HG02623 (cell line): Measurements from ENCODE around the gene COA5.

ENCODE experiments used
- ATAC-seq: cut with Tn5 transposase; IDR thresholded peaks from one replicate; pipeline ENCODE4 v1.9.1; 2021; ENCODE audit warnings: moderate library complexity; ENCODE audit not compliant: unreplicated experiment

The COA5 gene

DNA sequence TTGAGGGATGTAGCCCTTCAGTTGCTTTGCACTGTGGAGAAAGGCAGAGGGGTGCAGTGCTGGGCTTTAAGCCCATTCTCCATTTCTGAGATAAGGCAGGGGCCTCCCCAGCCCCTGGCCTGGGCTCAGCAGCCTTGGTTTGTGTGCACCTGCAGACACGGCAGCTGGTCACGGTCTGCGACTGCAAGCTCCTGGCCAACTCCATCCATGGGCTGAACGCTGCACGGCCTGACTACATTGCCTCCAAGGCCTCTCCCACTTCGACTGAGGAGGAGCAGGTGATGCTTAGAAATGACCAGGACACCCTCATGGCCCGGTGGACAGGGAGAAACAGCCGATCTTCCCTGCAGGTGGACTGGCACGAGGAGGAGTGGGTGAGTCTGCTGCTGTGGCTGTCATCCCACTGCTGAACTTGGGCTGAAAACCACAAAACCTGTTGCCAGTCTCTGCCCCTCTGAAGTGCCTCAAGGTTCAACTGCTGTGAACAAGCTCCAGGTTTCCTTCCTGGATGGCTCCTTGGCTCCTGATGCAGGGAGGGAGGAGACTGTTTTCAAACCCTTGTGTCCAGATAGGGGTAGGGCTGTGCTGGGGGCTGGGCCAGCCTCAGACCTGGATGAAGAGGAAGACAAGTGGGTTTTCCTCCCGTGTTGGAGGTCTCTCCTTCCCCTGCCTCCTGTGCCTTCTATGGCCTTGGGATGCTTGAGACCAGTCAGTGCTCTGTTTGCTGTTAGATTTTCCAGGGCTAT, 54.0 kb downstream of the COA5 start:
- no peak for ATAC-seq

DNA sequence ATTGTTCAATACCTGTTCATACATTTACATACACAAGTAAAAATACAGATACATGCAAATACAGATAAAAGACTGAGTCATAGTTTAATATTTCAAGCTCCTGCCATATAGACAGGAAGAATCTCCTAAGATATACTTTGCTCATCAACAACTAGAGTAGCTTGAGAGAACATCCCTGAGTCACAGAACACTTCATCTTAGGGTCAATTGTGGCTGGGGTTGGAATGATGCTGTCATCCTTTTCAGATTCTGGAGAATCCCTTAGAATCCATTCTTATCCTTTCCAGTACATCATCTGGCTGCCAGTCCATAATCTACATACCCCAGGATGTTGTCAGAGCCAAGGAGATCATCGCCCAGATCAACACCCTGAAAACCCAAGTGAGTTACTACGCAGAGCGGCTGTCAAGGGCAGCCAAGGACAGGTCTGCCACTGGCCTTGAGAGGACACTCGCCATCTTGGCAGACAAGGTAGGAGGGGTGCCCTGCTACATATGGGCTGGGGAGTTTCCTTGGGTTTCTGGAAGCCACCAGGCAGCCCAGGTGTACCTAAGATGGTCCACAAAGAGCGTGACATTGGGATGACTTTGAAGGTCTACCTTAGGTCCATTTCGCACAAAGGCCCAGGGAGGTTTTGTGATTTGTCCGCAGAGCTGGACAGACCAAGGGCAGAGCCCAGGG, 55.7 kb downstream of the COA5 start:
- no peak for ATAC-seq

DNA sequence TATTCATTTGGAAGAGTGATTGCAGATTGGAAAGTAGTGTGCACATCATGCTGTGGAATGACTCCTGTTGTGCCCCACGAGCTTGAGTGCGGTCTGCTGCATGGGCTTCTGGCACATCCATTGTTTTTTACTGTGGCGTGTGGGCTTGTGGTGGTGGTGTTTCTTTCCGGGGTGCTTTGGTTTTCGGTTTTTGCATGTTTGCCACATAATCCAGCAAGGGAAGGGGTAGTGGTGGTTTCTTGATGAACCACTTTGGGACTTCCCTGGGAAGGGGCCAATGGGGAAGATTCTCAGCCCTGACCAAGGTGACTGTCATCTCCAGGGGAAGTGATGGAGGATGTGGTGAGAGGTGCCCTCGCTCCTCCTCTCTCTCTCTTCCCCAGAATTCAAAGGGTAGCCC, 57.0 kb downstream of the COA5 start:
- ATAC-seq, result no peak

DNA sequence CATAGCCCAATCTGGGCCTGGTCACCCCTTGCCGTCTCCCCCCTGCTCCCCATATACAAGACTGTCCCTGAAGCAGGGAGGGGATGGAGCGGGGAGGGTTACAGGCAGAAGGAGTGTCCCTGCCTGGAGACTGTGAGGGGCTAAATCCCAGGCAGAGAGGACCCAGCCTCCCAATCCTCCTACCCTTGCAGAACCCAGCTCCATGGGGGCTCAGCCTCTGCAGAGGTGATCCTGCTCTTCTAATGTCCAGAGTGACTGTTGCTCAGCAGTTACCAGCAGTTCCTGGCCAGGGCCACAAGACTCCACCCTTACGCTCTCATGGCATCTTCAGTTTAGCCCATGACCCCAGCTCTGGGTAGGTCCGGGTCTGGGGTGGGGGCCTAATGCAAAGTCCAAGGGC, 58.1 kb downstream of the COA5 start:
- ATAC-seq, result no peak
